GM18505 (cell line): ENCODE results near the gene DGKH.
"Not testable (repeated sequence)": the region's sequence is repeated elsewhere in the genome, so short reads cannot be mapped to it uniquely, and the experiment has no call there.

Source experiments
- ATAC-seq: cut with Tn5 transposase; IDR thresholded peaks from one replicate; pipeline ENCODE4 v1.9.1; 2021; ENCODE audit not compliant: unreplicated experiment
- POLR2A ChIP-seq: IDR thresholded peaks from 4 replicates; pipeline ENCODE4 v1.6.1; 2011; ENCODE audit warnings: borderline replicate concordance; ENCODE audit not compliant: insufficient read depth, insufficient read length; ENCODE audit errors: extremely low read depth

The DGKH gene

DNA sequence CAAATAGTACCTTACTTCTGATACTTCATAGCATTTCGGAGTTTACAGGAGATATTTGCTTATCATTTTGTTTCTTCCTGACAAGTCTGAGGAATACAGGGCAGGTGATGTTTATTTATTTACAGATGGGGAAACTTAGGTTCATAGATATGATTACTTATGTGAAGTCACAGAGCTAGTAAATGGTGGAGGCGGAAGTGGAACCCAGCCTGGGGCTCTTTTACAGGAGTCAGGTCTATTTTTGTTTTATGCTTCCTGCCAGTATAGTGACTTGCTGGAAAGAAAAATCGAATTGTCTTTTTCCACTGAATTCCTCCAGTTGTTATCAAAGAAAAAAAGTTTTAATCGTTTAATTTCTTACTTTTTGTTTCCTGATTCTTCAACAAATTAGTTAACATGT is 66.5 kb downstream of the DGKH start:
- TF ChIP-seq POLR2A = no peak
- ATAC-seq = no peak

DNA sequence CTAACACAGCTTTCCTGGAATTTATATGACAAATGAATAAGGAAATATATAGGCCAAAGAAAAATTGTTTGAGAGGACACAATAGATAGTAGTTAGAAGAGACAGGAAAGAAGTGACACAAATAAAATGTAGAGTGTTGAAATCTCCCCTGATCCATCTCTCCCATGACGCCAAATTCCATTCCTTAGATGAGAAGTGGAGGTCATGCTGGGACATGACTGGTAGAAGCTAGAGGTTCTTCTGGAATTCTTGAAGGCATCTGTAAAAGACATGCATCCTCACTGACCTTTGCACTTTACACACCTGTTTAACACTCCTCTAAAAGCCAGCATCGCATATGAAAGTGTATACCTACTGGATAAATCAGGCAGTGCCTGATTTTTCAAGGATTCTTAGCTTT is 67.8 kb downstream of the DGKH start:
- TF ChIP-seq POLR2A = no peak
- ATAC-seq = no peak

DNA sequence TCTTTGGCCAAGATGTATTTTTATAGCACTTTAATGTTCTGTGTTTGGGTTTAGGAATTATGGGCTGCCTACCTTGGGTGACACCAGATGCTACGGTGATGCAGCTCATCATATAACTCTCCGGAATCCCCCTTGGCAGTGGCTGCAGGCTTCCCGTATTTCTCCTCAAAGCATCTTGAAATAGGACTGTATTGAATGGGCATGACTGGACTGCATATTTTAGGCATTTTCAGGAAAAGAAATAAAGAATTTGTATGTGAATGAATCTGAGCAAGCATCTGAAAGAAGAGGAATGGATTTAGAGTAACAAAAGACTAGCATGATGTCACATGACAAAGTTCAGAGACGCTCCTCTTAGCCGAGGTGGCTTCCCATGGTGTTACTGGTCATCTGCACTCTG is 70.6 kb downstream of the DGKH start:
- ATAC-seq = no peak

DNA sequence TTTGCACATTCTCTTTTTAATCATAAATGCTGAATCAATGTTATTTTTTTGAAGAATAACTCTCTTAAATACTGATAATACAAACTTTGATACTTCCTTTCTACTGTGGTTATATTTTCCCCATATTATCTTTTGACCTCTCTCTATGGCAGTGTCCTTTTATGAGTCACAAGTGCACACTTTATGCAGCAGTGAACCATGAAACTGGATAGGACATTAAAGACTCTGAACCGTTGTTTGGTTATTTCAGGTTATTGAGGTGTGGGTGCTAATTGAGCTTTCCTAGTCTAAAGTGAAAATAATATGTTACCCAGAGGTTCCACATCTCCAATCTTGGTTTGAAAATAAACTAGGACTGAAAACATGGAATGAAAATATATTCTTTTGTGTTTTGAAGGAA is 71.4 kb downstream of the DGKH start:
- TF ChIP-seq POLR2A = no peak

More for the DNA sequence above, 70.6 kb downstream of the DGKH start:
- no peak for TF ChIP-seq POLR2A

DNA sequence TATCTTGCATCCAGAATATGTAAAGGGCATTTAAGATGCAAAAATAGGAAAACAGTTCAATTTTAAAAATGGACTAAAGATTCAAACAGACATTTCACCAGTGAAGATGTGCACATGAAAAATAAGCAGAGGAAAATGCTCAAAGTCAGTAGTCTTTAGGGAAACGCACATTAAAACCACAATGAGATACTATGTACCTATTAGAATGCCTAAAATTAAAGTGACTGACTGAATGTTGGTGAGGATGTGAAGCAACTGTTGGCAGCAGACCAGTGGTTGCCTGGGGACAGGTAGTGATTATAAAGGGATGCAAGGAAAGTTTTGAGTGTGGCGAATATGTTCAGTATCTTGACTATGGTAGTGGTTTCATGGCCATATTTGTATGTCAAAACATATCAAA is 75.2 kb downstream of the DGKH start:
- TF ChIP-seq POLR2A = no peak
- no peak for ATAC-seq

More for the DNA sequence above, 71.4 kb downstream of the DGKH start:
- ATAC-seq = no peak

DNA sequence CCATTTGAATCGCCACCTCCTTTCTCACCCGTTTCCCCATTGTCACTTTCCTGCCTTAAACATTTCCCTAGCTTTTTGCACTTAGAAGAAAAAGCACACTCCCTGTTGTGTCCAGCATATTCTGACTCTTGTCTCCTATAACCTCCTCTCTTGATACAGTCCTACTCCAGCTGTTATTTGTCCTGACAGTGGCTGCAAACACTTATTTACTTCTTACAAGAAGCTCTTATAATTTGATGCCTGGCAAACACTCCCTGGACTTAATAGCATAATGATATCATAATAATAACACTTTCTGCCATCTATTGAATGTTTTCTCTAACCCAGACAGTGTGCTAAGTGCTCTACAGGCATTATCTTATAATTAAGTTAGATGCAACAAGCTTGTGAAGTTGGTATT is 76.6 kb downstream of the DGKH start:
- ATAC-seq = no peak
- TF ChIP-seq POLR2A = no peak

DNA sequence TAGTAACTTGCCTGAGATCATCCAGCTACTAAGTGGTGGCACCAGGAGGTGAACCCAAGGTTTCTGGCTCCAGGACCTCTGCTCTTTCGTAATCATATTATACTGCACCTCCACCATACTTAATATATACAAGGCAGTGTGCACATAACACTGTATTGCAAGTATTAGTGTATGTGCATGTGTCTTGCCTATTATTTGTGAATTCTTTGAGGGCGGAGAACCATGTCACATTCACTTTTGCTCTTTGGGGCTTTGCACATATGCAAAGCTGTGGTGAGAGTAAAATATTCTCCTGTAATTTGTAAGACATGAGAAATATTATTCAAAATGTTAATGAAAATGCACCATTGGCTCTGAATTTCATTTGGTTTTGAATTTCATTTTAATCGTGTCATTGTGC is 78.6 kb downstream of the DGKH start:
- TF ChIP-seq POLR2A = no peak
- ATAC-seq = no peak

DNA sequence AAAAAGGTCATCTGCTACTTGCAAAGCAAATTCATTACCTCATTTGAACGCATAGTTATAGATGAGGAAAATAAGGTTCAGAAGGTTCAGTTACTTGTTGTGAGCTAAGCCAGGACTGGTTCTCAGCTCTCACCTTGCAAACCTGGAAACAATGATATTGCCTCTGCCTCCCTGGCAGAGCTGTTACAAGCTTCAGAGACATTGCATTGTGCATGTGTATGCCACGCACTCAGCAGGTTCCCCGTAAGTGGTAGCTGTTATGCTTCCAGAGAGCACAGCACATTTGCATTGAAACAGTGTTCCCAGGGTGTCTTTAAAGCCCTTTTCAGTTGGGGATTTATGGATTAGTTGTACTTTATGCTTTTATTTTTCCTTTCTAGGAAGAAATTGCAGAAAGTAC is 80.6 kb downstream of the DGKH start:
- TF ChIP-seq POLR2A = no peak
- no peak for ATAC-seq

DNA sequence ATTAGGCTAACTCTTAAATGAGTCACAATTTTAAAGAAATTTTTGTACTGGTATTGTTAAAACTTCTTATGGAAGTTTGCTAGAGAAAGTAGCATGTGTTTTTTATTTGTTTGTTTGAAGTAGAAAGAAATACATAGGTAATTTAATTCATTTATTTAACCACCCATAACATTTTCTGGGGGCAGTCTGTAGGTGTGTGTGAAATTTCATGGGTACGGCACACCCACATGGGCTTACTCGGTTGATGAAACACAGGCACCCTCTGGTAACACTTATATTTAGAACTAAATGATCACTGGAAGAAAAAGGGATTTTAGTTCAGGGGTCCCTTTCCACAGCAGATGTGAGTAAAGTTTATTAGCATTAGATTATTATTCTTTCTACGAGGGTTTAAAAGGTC is 88.1 kb downstream of the DGKH start:
- ATAC-seq = no peak
- no peak for TF ChIP-seq POLR2A

DNA sequence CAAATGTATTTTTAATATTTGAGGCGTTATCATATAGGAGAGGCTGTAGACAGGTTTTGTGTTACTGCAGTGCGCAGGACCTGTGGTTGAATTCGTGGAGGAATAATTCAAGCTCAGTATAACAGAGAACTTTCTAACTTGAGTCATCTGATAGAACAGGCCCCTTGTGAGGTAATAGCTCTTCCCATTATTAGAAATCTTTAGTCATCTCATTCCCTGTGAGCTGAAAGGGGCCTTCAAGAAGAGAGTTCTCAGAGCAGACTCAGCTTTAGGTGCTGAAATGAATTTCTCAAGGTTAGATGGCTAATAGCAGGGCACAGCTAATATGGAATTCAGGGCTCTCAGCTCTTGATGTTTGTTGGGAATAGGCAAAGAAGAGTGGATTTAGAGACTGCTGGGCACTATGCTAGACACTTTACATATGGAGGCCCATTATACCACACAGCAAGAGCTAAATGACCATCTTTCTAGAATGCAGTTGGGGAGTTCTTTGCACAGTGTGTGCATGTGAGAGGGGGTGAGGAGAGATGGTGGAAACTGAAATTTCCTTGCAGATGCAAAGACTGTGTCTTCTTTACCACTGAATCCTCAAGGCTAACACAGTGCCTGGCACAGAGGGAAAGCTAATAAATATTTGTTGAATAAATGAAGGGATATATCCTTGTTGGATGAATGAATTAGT is 89.5 kb downstream of the DGKH start:
- TF ChIP-seq POLR2A = no peak
- ATAC-seq = no peak

DNA sequence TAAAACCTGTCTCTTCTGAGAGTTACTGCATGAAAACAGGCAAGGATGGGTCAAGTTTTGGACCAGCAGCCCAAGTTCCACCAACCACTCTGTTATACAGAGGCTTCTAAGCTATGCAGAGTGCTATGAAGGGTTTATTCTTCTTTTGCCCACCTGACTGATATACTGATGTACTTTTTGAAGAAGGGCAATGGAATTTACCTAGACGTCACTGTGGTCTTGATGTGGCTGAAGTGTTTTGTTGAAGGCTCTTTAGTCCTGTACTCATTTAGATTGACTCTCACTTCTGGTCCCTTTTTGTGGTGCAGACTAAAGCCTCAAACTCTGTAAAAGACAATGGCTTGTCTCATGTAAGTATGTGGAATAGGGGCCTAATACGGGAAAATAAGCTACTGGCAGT is 92.0 kb downstream of the DGKH start:
- TF ChIP-seq POLR2A = no peak
- no peak for ATAC-seq

DNA sequence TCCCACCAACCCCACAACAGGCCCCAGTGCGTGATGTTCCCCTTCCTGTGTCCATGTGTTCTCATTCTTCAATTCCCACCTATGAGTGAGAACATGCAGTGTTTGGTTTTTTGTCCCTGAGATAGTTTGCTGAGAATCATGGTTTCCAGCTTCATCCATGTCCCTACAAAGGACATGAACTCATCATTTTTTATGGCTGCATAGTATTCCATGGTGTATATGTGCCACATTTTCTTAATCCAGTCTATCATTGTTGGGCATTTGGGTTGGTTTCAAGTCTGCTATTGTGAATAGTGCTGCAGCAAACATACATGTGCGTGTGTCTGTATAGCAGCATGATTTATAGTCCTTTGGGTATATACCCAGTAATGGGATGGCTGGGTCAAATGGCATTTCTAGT is 92.6 kb downstream of the DGKH start:
- not testable (repeated sequence) for ATAC-seq

DNA sequence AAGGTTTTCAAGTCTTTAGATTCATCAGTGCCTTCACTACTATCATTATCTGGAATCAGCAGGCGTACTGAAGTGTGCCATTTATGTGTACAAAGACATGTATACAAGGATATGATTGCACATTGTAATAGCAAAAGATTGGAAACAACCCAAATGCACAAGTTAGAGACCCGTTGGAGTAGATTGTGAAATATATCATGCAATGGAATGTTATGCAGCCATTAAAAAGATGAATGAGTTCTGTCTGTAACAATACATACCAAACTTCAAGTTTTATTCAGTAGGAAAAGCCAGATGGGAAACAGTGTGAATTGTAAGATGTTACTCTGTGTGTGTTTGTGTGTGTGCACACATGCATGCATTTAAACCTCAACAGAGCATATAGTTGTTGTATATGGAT is 97.9 kb downstream of the DGKH start:
- no peak for TF ChIP-seq POLR2A
- ATAC-seq = no peak

DNA sequence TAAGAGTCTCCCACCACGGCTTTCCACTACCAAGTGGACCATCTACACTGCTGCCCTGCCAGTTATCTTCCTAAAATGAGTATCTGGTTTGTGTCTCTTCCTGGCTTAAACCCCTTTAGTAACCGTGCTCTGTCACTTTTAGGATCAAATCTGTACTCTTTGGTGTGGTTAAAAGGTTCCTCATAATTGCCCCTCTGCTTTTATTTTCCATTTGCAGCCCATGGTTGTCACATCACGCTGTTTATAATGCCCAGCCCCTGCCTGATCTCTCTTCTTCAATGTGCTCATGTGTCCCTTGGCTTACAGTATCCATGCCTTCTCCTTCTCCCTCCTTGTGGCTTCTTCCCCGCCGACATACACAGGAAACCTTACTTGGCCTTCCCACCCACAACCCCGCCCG is 100.1 kb downstream of the DGKH start:
- TF ChIP-seq POLR2A = no peak

DNA sequence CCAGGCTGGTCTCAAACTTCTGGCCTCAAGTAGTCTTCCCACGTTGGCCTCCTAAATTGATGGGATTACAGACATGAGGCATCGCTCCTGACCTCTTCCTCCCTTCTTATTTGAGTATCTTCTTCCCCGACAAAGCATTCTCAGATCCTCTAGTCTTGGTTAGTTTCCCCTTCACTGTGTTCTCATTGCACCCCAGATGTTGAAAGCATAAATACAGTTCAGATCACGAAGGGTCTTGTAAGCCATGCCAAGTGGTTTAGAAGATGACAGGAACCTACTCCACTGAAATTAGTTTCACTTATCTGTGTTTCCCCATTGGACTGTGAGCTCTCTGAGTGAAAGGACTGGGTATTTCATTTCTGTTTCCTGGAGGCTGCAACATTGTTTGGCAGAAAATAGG is 100.7 kb downstream of the DGKH start:
- ATAC-seq = no peak
- no peak for TF ChIP-seq POLR2A

More for the DNA sequence above, 100.1 kb downstream of the DGKH start:
- no peak for ATAC-seq
